ENCODE data around the gene EHMT1.

EHMT1 gene

DNA sequence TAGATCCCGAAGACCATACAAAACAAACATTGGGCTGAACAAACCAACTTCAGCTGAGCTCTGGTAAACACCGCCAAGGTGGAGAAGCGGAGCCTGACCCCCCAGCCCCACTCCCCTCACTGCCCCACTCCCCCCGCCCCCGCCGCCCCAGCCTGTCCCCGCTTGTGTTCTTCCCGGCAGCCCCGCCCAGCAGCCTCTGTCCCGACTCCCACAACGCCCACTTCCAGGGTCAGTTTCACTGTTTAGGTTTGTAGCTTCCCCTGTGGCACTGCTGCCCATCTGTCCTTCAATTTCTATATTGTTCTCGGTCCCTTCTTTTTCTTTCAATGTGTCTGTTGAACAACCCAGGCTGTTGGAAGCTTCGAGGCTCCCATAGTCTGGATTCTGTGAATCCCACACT lies 146.7 kb downstream of the EHMT1 start:
- no peak for TF ChIP-seq CTCF (IDR thresholded peaks at IDR 0.05; ENCODE audit: low read depth, low read length)
- H3K4me3 ChIP-seq (ENCODE audit: low read depth, low read length) = no peak overlapping the region

- no peak for TF ChIP-seq CTCF (IDR thresholded peaks at IDR 0.05; ENCODE audit: low read depth, low read length)
- no peak overlapping the region for H3K4me3 ChIP-seq (ENCODE audit: low read depth, low read length)
These were observed 152.8 kb downstream of the EHMT1 start for GRCh38 chr9:137771580-137771979.

- no peak for TF ChIP-seq CTCF (IDR thresholded peaks at IDR 0.05; ENCODE audit: low read depth, low read length)
- H3K4me3 ChIP-seq (ENCODE audit: low read depth, low read length) = no peak overlapping the region
These were observed 153.6 kb downstream of the EHMT1 start for GRCh38 chr9:137772281-137772873.

DNA sequence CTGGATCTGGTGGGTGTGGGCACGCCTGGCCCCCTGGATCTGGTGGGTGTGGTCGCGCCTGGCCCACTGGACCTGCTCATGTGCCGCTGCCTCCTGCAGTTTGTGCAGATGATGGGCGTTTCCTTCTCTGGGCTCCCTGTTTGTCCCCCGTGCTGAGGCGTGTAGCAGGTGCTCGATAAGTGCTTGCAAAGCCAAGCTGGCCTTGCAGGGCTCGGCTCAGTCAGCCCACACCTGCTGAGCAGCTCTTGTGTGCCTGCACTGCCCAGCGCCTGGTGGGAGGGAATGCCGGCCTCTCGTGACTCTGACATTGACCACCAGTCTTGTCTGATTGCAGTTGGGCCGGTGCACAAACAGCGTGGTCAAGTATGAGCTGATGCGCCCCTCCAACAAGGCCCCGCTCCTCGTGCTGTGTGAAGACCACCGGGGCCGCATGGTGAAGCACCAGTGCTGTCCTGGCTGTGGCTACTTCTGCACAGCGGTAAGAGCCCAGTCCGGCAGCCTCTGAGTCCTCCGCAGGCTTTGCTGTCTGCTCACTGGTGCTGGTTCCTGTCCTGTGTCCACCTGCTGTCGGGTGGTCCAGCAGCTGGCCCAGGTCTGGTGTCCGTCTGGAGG lies 156.1 kb downstream of the EHMT1 start:
- H3K4me3 ChIP-seq (ENCODE audit: low read depth, low read length) = no peak overlapping the region
- TF ChIP-seq CTCF (IDR thresholded peaks at IDR 0.05; ENCODE audit: low read depth, low read length) = no peak

DNA sequence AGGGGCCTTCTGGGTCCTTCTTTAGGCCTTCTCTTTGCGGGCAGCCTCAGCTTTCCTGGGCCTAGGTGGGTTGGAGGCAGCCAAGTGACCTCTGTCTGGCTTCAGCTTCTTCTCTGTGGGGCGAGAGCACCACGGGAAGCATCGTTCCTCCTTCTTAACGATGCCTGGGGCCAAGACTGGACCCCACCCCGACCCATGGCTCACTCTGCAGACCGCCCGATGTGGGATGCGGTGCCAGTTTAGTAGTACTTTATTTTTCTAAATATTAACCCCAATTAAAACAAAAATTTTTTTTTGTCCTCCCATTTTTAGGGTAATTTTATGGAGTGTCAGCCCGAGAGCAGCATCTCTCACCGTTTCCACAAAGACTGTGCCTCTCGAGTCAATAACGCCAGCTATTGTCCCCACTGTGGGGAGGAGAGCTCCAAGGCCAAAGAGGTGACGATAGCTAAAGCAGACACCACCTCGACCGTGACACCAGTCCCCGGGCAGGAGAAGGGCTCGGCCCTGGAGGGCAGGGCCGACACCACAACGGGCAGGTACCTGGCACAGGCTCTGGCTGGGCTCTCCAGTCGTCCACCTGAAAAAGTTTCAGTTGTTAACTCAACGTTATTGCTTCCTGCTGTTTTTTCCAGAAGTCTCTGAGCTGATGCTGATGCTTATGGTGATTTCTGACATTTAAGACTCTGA lies 157.6 kb downstream of the EHMT1 start:
- TF ChIP-seq CTCF (IDR thresholded peaks at IDR 0.05; ENCODE audit: low read depth, low read length) = no peak

DNA sequence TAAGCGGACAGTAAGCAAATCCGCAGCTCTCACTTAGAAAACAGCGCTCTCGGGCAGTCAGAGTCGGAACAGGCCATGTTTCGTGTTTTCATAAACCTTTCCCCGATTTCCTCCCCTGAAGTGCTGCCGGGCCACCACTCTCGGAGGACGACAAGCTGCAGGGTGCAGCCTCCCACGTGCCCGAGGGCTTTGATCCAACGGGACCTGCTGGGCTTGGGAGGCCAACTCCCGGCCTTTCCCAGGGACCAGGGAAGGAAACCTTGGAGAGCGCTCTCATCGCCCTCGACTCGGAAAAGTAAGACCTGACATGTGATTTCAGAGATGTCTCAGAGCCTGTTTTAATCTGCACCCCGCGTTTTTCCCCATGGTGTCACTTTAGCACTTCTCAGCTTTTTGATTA lies 159.0 kb downstream of the EHMT1 start:
- TF ChIP-seq CTCF (IDR thresholded peaks at IDR 0.05; ENCODE audit: low read depth, low read length) = no peak
- no peak overlapping the region for H3K4me3 ChIP-seq (ENCODE audit: low read depth, low read length)

More for the DNA sequence above, 157.6 kb downstream of the EHMT1 start:
- no peak overlapping the region for H3K4me3 ChIP-seq (ENCODE audit: low read depth, low read length)

- H3K4me3 ChIP-seq (ENCODE audit: low read depth, low read length) = no peak overlapping the region
- TF ChIP-seq CTCF (IDR thresholded peaks at IDR 0.05; ENCODE audit: low read depth, low read length) = no peak
These were observed 159.5 kb downstream of the EHMT1 start for GRCh38 chr9:137778336-137778735.
